ENCODE data around the gene PLXNB1. TPM values are rescaled to one million over a fixed set of nuclear protein-coding genes. Genes with fewer than 3 reads are reported as not detected.

The PLXNB1 gene
- total RNA-seq, 5 donors from 2014 or later (not counting 1 experiment from before 2014, with no cell fraction given): 2.5 to 6.9 (median 5.9) TPM

DNA sequence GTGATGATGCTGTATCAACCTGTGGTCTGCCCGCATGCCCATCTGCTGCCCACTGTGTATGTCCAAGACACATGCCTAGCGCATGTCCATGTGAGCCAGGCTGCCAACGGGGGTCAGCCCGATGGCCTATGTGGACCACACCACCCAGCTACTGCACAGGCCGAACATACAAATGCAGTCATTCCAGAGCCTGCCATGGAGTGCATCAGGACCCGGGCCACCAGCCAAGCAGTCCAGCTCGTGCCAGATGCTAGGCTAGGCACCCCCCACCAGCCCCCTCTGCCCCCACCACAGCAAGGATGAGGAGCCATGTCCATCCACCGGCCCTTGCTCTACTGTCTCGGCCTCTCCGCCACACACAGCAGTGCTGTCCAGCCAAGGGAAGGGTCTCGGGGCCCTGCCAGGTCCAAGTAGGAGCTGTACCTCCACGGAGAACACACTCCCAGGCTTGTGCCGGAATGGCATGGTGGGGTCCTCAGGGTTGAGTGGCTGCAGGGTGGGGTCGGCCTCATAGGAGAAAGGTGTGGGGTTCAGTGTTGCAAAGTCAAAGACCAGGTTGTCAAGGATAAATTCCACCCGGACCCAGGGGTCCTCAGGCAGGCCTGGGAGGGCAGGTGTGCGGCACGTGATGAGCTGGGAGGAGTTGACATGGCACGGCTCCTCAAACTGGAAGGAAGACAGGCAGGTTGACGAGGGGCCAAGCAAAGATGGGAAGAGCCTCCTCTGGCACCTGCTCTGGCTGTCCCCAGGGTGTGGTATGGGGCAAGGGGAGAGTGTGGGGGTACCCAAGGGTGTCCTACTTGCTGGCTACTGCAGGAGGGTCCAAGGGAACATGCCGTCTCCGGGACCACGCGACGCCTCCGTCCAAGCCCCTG, 15.3 kb downstream of the PLXNB1 start:
- H3K4me1 Mint-ChIP-seq: no peaks in the 10 kb centered on the region
- no peak for DNase-seq
- Histone ChIP-seq H3K27ac (ENCODE audit: low read length) (no peak overlapping the region), H3K9me3 (no peaks in the 10 kb centered on the region), H3K4me3 (ENCODE audit: control insufficient read depth in 1 of 2, extremely low read depth in 1 of 2, low read length in 1 of 2) (no peak overlapping the region), H3K27me3 (replicated peaks in 1 of 2; ENCODE audit: control insufficient read depth in 2 of 2, extremely low read depth in 1 of 2, insufficient read depth in 2 of 2, low read length in 1 of 2) (peaks cover 0 to 4% of the 10 kb centered on the region in 2 experiments), H3K4me1 (ENCODE audit: control insufficient read depth in 1 of 2, extremely low read depth in 1 of 2, insufficient read depth in 2 of 2, low read length in 2 of 2) (no peaks in the 10 kb centered on the region), H3K36me3 (ENCODE audit: control insufficient read depth in 2 of 2, extremely low read depth in 1 of 2, insufficient read depth in 1 of 2, low read length in 1 of 2) (no peaks in the 10 kb centered on the region)
- no peaks in the 10 kb centered on the region for H3K27me3 Mint-ChIP-seq
- ATAC-seq (replicated peaks in 1 of 4): no peak
- no peak overlapping the region for H3K27ac Mint-ChIP-seq
- H3K4me3 Mint-ChIP-seq: no peak overlapping the region
- ChIA-PET CTCF (interaction anchor here in 1 of 2 donors (1.0 kb wide), 1 partner anchor 135 kb away, joined by 9 read pairs; no protein-coding TSS in a partner anchor), POLR2A (no interaction called here)
- no peaks in the 10 kb centered on the region for H3K9me3 Mint-ChIP-seq
- no peaks in the 10 kb centered on the region for H3K36me3 Mint-ChIP-seq
- 85% methylated on average over 22 of the region's 25 CpGs for WGBS (ENCODE audit: insufficient coverage)

DNA sequence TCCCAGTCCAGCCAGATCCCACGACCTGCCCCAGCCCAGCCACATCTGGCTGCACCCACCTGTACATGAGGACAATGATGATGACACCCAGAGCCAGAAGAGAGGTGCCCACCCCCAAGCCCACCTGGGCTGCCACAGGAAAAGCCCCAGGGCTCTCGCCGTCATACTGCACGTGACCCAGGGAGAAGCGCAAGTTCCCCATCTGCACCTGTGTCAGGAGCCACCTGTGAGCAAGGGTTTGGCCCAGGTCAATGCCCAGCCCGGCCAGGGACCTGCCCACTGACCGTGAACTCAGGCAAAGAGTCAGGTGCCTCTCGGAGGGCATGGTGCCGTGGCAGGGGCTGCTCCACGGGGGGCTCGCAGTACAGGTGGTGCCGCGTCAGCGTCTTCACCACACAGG, 16.3 kb downstream of the PLXNB1 start:
- no peaks in the 10 kb centered on the region for H3K36me3 Mint-ChIP-seq
- H3K27ac ChIP-seq (ENCODE audit: low read length): no peak overlapping the region
- H3K36me3 ChIP-seq (ENCODE audit: control insufficient read depth in 2 of 2, extremely low read depth in 1 of 2, insufficient read depth in 1 of 2, low read length in 1 of 2): no peaks in the 10 kb centered on the region
- no peaks in the 10 kb centered on the region for H3K9me3 Mint-ChIP-seq
- no peaks in the 10 kb centered on the region for H3K27me3 Mint-ChIP-seq
- H3K27me3 ChIP-seq (replicated peaks in 1 of 2; ENCODE audit: control insufficient read depth in 2 of 2, extremely low read depth in 1 of 2, insufficient read depth in 2 of 2, low read length in 1 of 2): peaks cover 0 to 3% of the 10 kb centered on the region in 2 experiments
- no peaks in the 10 kb centered on the region for H3K4me1 Mint-ChIP-seq
- H3K4me3 Mint-ChIP-seq: no peak overlapping the region
- H3K27ac Mint-ChIP-seq: no peak overlapping the region
- H3K4me1 ChIP-seq (ENCODE audit: control insufficient read depth in 1 of 2, extremely low read depth in 1 of 2, insufficient read depth in 2 of 2, low read length in 2 of 2): no peaks in the 10 kb centered on the region
- no peaks in the 10 kb centered on the region for H3K9me3 ChIP-seq
- ATAC-seq (replicated peaks in 1 of 4): no peak
- 85% methylated on average over 12 of the region's 14 CpGs for WGBS (ENCODE audit: insufficient coverage)
- no peak overlapping the region for H3K4me3 ChIP-seq (ENCODE audit: control insufficient read depth in 1 of 2, extremely low read depth in 1 of 2, low read length in 1 of 2)
- no peak for DNase-seq
- ChIA-PET CTCF (interaction anchor here in 1 of 2 donors (1.1 kb wide), 1 partner anchor 52 kb away, joined by 3 read pairs; a partner anchor contains a TSS), POLR2A (no interaction called here)

DNA sequence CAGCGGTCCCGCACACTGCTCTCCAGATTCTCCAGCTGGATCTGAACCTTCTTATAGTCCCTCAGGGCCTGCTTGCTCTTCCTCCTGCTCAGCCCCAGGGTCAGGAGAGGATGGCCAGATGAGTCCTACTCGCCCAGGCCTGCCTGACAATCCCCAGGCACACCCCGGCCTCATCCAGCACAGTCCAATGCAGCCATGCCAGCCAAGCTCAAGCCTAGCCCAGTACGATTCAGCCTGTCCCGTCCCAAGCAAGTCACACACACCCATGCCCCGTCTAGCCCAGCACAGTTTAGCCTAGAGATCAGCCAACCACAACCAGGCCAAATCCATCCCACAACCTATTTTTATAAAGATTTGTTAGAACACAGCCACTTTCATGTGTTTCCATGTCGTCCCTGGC, 16.8 kb downstream of the PLXNB1 start:
- no peaks in the 10 kb centered on the region for H3K4me1 Mint-ChIP-seq
- H3K4me1 ChIP-seq (ENCODE audit: control insufficient read depth in 1 of 2, extremely low read depth in 1 of 2, insufficient read depth in 2 of 2, low read length in 2 of 2): no peaks in the 10 kb centered on the region
- ChIA-PET POLR2A (no interaction called here), CTCF (interaction anchor here in 1 of 2 donors (1.1 kb wide), 1 partner anchor 53 kb away, joined by 3 read pairs; a partner anchor contains a TSS)
- no peaks in the 10 kb centered on the region for H3K27me3 ChIP-seq (replicated peaks in 1 of 2; ENCODE audit: control insufficient read depth in 2 of 2, extremely low read depth in 1 of 2, insufficient read depth in 2 of 2, low read length in 1 of 2)
- no peaks in the 10 kb centered on the region for H3K9me3 Mint-ChIP-seq
- H3K27ac Mint-ChIP-seq: no peak overlapping the region
- no peaks in the 10 kb centered on the region for H3K36me3 ChIP-seq (ENCODE audit: control insufficient read depth in 2 of 2, extremely low read depth in 1 of 2, insufficient read depth in 1 of 2, low read length in 1 of 2)
- ATAC-seq (replicated peaks in 1 of 4): no peak
- DNase-seq: no peak
- WGBS (ENCODE audit: insufficient coverage): 73% methylated on average over 8 of the region's 8 CpGs
- no peaks in the 10 kb centered on the region for H3K9me3 ChIP-seq
- H3K4me3 Mint-ChIP-seq: no peak overlapping the region
- no peak overlapping the region for H3K27ac ChIP-seq (ENCODE audit: low read length)
- no peak overlapping the region for H3K4me3 ChIP-seq (ENCODE audit: control insufficient read depth in 1 of 2, extremely low read depth in 1 of 2, low read length in 1 of 2)
- H3K36me3 Mint-ChIP-seq: no peaks in the 10 kb centered on the region
- H3K27me3 Mint-ChIP-seq: no peaks in the 10 kb centered on the region

DNA sequence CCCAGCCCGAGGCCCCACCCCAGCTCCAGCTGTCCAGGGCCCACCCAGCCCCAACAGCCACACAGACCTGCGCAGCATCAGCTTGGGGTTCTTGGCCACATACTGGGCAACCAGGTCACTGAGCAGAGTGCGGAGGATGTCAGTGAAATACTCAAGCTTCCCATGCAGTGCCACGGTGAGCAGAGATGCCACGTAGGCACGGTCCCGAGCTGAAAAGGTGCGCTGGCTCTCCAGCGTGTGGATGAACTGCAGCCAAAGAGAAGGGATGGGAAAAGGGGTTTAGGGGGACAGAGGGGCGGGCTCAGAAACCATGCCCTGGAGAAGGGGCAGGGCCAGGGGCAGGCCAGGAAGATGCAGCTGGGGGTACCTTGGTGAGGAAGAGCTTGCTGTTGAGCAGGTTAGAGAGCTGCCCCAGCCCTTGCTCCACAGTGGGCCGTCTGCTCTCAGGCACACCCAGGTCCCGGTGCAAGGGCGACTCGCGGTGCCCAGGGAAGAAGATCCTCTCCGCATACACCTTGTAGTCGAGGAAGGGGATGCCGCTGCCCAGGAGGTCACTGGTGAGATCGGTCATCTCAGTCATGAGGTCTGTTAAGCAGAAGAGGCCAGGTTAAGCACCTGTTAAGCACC, 17.4 kb downstream of the PLXNB1 start:
- no peaks in the 10 kb centered on the region for H3K36me3 ChIP-seq (ENCODE audit: control insufficient read depth in 2 of 2, extremely low read depth in 1 of 2, insufficient read depth in 1 of 2, low read length in 1 of 2)
- ChIA-PET CTCF (interaction anchor here (0.6 to 1.1 kb wide), 2 partner anchors 35 to 53 kb away, joined by 3 read pairs; a partner anchor contains a TSS), POLR2A (interaction anchor here in 1 of 2 donors (0.7 kb wide), 1 partner anchor 25 kb away, joined by 3 read pairs; no protein-coding TSS in a partner anchor)
- Mint-ChIP-seq H3K27me3 (no peaks in the 10 kb centered on the region), H3K9me3 (no peaks in the 10 kb centered on the region), H3K27ac (no peak overlapping the region), H3K4me3 (no peak overlapping the region), H3K36me3 (no peaks in the 10 kb centered on the region), H3K4me1 (no peaks in the 10 kb centered on the region)
- no peak overlapping the region for H3K27ac ChIP-seq (ENCODE audit: low read length)
- no peaks in the 10 kb centered on the region for H3K4me1 ChIP-seq (ENCODE audit: control insufficient read depth in 1 of 2, extremely low read depth in 1 of 2, insufficient read depth in 2 of 2, low read length in 2 of 2)
- no peak overlapping the region for H3K4me3 ChIP-seq (ENCODE audit: control insufficient read depth in 1 of 2, extremely low read depth in 1 of 2, low read length in 1 of 2)
- WGBS (ENCODE audit: insufficient coverage): 91% methylated on average over 18 of the region's 19 CpGs
- DNase-seq (no peak), ATAC-seq (replicated peaks in 1 of 4) (no peak)
- H3K27me3 ChIP-seq (replicated peaks in 1 of 2; ENCODE audit: control insufficient read depth in 2 of 2, extremely low read depth in 1 of 2, insufficient read depth in 2 of 2, low read length in 1 of 2): no peaks in the 10 kb centered on the region
- H3K9me3 ChIP-seq: no peaks in the 10 kb centered on the region

DNA sequence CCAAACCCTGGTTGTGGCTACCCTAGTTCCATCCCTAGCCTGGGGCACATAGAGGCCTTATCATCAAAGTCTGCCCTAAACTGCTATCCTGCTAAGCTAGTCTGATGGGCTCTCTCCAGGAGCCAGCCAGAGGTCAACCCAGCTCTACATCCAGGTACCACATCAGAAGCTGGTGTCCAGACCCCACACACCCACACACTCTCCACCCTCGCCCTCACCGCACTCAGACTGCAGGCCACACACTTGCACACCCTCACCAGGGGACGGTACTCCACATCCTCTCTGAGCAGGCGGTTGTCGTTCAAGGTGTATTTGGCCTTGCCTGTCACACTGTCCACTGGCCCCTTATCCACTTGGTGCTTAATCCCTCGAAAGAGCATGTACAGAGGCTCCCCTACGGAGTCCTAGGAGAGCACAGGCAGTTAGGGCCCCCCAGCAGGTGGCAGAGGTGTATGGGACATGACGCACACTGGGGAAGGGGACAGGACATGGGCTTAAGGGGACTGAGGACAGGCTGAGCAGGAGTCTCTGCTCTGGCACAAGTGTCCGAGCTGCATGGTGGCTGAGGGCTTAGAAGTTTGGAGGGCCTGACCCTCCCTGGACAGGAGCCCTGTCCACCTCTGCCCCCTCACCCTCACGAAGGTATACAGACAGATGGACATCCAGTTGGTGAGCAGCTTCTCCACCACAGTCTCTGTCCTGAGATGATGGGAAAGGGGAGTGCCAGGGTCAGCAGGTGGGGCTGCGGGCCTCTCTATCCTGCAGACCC, 18.1 kb downstream of the PLXNB1 start:
- Mint-ChIP-seq H3K4me1 (no peaks in the 10 kb centered on the region), H3K36me3 (no peaks in the 10 kb centered on the region), H3K27me3 (no peaks in the 10 kb centered on the region), H3K4me3 (no peak overlapping the region), H3K9me3 (no peaks in the 10 kb centered on the region), H3K27ac (no peak overlapping the region)
- DNase-seq (no peak), ATAC-seq (replicated peaks in 1 of 4) (no peak)
- H3K36me3 ChIP-seq (ENCODE audit: control insufficient read depth in 2 of 2, extremely low read depth in 1 of 2, insufficient read depth in 1 of 2, low read length in 1 of 2): no peaks in the 10 kb centered on the region
- H3K4me3 ChIP-seq (ENCODE audit: control insufficient read depth in 1 of 2, extremely low read depth in 1 of 2, low read length in 1 of 2): no peak overlapping the region
- no peaks in the 10 kb centered on the region for H3K4me1 ChIP-seq (ENCODE audit: control insufficient read depth in 1 of 2, extremely low read depth in 1 of 2, insufficient read depth in 2 of 2, low read length in 2 of 2)
- ChIA-PET POLR2A (interaction anchor here in 1 of 2 donors (0.7 kb wide), 1 partner anchor 25 kb away, joined by 3 read pairs; no protein-coding TSS in a partner anchor), CTCF (interaction anchor here in 1 of 2 donors (0.6 kb wide), 1 partner anchor 36 kb away, joined by 3 read pairs; no protein-coding TSS in a partner anchor)
- 82% methylated on average over 7 of the region's 11 CpGs for WGBS (ENCODE audit: insufficient coverage)
- H3K27me3 ChIP-seq (replicated peaks in 1 of 2; ENCODE audit: control insufficient read depth in 2 of 2, extremely low read depth in 1 of 2, insufficient read depth in 2 of 2, low read length in 1 of 2): no peaks in the 10 kb centered on the region
- no peaks in the 10 kb centered on the region for H3K9me3 ChIP-seq
- H3K27ac ChIP-seq (ENCODE audit: low read length): no peak overlapping the region

DNA sequence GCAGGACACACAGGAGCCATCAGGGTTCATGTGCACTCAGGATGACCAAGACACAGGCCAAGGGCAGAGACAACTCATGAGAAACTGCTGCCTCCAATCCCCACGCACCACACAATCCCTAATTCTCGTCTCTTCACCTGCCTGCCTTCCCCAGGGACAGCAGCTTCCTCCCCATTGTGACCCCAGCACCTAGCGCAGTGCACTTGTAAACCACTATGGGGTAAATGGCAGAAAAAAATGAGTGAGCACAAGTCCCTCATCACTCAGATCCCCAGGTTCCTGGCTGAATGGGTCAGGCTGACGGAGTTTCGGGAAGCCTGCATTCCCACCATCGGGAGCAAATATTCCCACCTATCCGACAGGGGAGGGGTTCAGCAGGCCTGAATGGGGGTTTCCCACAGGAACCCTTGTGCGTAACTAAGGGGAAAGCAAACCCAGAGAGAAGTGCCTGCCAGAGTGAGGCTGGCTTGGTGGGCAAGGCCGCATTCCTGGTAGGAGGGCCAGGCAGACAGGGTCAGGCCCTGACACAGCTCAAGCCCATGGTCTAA, 18.8 kb downstream of the PLXNB1 start:
- DNase-seq (no peak), ATAC-seq (replicated peaks in 1 of 4) (no peak)
- Mint-ChIP-seq H3K27ac (no peak overlapping the region), H3K4me3 (no peak overlapping the region), H3K36me3 (no peaks in the 10 kb centered on the region), H3K27me3 (no peaks in the 10 kb centered on the region), H3K4me1 (no peaks in the 10 kb centered on the region), H3K9me3 (no peaks in the 10 kb centered on the region)
- no peaks in the 10 kb centered on the region for H3K4me1 ChIP-seq (ENCODE audit: control insufficient read depth in 1 of 2, extremely low read depth in 1 of 2, insufficient read depth in 2 of 2, low read length in 2 of 2)
- no peak overlapping the region for H3K27ac ChIP-seq (ENCODE audit: low read length)
- 83% methylated on average over 7 of the region's 9 CpGs for WGBS (ENCODE audit: insufficient coverage)
- H3K36me3 ChIP-seq (ENCODE audit: control insufficient read depth in 2 of 2, extremely low read depth in 1 of 2, insufficient read depth in 1 of 2, low read length in 1 of 2): no peaks in the 10 kb centered on the region
- ChIA-PET CTCF (no interaction called here), POLR2A (no interaction called here)
- H3K27me3 ChIP-seq (replicated peaks in 1 of 2; ENCODE audit: control insufficient read depth in 2 of 2, extremely low read depth in 1 of 2, insufficient read depth in 2 of 2, low read length in 1 of 2): no peaks in the 10 kb centered on the region
- H3K4me3 ChIP-seq (ENCODE audit: control insufficient read depth in 1 of 2, extremely low read depth in 1 of 2, low read length in 1 of 2): no peak overlapping the region
- no peaks in the 10 kb centered on the region for H3K9me3 ChIP-seq

All from T-cell (primary cell).